ENCODE results near the gene PIGP.

GRCh38 chr21:37118187-37118826 is 45.4 kb upstream of the PIGP start:
- TF ChIP-seq POLR2AphosphoS5 (IDR thresholded peaks at IDR 0.05; ENCODE audit: borderline replicate concordance, low read depth, low read length) (no peak), EZH2 (IDR thresholded peaks at IDR 0.05) (no peak)
